ENCODE results near the gene SH3TC1.

GRCh38 chr4:8214136-8214535 lies 15.0 kb downstream of the SH3TC1 start:
- TF ChIP-seq, protein P1, sequence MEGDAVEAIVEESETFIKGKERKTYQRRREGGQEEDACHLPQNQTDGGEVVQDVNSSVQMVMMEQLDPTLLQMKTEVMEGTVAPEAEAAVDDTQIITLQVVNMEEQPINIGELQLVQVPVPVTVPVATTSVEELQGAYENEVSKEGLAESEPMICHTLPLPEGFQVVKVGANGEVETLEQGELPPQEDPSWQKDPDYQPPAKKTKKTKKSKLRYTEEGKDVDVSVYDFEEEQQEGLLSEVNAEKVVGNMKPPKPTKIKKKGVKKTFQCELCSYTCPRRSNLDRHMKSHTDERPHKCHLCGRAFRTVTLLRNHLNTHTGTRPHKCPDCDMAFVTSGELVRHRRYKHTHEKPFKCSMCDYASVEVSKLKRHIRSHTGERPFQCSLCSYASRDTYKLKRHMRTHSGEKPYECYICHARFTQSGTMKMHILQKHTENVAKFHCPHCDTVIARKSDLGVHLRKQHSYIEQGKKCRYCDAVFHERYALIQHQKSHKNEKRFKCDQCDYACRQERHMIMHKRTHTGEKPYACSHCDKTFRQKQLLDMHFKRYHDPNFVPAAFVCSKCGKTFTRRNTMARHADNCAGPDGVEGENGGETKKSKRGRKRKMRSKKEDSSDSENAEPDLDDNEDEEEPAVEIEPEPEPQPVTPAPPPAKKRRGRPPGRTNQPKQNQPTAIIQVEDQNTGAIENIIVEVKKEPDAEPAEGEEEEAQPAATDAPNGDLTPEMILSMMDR (conservative IDR thresholded peaks at IDR 0.05): no peak
- no peak for TF ChIP-seq ZFX (IDR thresholded peaks at IDR 0.05)

All from C4-2B (cell line).